HEK293T (cell line): ENCODE results near the gene ZNF248.

Source experiments
- CTCF ChIA-PET: fragments of 350-600 bp; formaldehyde crosslinking; extraction: SDS; loops from one replicate; lab custom pipeline; 2021; ENCODE audit warnings: antibody characterized with exemption, inconsistent platforms; lab: Yijun Ruan, JAX
- POLR2A ChIA-PET: fragments of 350-600 bp; formaldehyde crosslinking; extraction: SDS; loops from one replicate; lab custom pipeline; 2020; ENCODE audit warnings: antibody characterized with exemption, inconsistent platforms; lab: Yijun Ruan, JAX
- DNase-seq: peaks from one replicate; pipeline ENCODE4 v3.0.0; 2012; ENCODE audit warnings: mixed read lengths; ENCODE audit errors: extremely low spot score
- ARNT ChIP-seq: fragments of 450-650 bp; IDR thresholded peaks from 2 replicates; pipeline ENCODE4 v1.6.1; 2017; ENCODE audit warnings: mild to moderate bottlenecking
- BHLHE40 ChIP-seq: fragments of 450-650 bp; IDR thresholded peaks from 2 replicates; pipeline ENCODE4 v1.6.1; 2016; ENCODE audit warnings: mild to moderate bottlenecking, moderate library complexity, borderline replicate concordance
- CTBP1 ChIP-seq: fragments of 450-650 bp; IDR thresholded peaks from 2 replicates; pipeline ENCODE4 v1.6.1; 2016; ENCODE audit warnings: borderline replicate concordance
- ELF4 ChIP-seq: fragments of 450-650 bp; IDR thresholded peaks from 2 replicates; pipeline ENCODE4 v1.6.1; 2017; ENCODE audit warnings: antibody characterized with exemption
- FOXA1 ChIP-seq: fragments of 450-650 bp; IDR thresholded peaks from 2 replicates; pipeline ENCODE4 v1.6.1; 2016; ENCODE audit warnings: mild to moderate bottlenecking
- FOXK2 ChIP-seq: fragments of 450-650 bp; IDR thresholded peaks from 2 replicates; pipeline ENCODE4 v1.6.1; 2016; ENCODE audit warnings: mild to moderate bottlenecking
- FOXM1 ChIP-seq: fragments of 450-650 bp; IDR thresholded peaks from 2 replicates; pipeline ENCODE4 v1.6.1; 2017; ENCODE audit warnings: mild to moderate bottlenecking, borderline replicate concordance
- HDGF ChIP-seq: fragments of 450-650 bp; IDR thresholded peaks from 2 replicates; pipeline ENCODE4 v1.6.1; 2017; ENCODE audit warnings: antibody characterized with exemption, borderline replicate concordance
- L3MBTL2 ChIP-seq: fragments of 450-650 bp; conservative IDR thresholded peaks from 2 replicates; pipeline ENCODE4 v1.6.1; 2016; ENCODE audit warnings: mild to moderate bottlenecking
- LEF1 ChIP-seq: fragments of 450-650 bp; IDR thresholded peaks from 2 replicates; pipeline ENCODE4 v1.6.1; 2017; ENCODE audit warnings: mild to moderate bottlenecking, borderline replicate concordance
- NFRKB ChIP-seq: fragments of 450-650 bp; IDR thresholded peaks from 2 replicates; pipeline ENCODE4 v1.6.1; 2016; ENCODE audit warnings: mild to moderate bottlenecking, moderate library complexity
- PKNOX1 ChIP-seq: fragments of 450-650 bp; IDR thresholded peaks from 2 replicates; pipeline ENCODE4 v1.6.1; 2016
- SP1 ChIP-seq: fragments of 450-650 bp; IDR thresholded peaks from 2 replicates; pipeline ENCODE4 v1.6.1; 2017
- SUZ12 ChIP-seq: fragments of 450-650 bp; IDR thresholded peaks from 2 replicates; pipeline ENCODE4 v1.6.1; 2016; ENCODE audit warnings: mild to moderate bottlenecking
- TARDBP ChIP-seq: fragments of 450-650 bp; IDR thresholded peaks from 2 replicates; pipeline ENCODE4 v1.6.1; 2016
- ZNF384 ChIP-seq: fragments of 450-650 bp; IDR thresholded peaks from 2 replicates; pipeline ENCODE4 v1.6.1; 2016

The ZNF248 gene

GRCh38 chr10:37812290-37812689, 45.1 kb downstream of the ZNF248 start:
- no peak for TF ChIP-seq CTBP1
- no peak for TF ChIP-seq L3MBTL2
- no peak for TF ChIP-seq ELF4
- TF ChIP-seq SP1 = no peak
- no peak for TF ChIP-seq FOXA1
- no peak for TF ChIP-seq SUZ12
- TF ChIP-seq BHLHE40 = no peak
- TF ChIP-seq FOXM1 = no peak
- TF ChIP-seq LEF1 = no peak
- TF ChIP-seq HDGF = no peak
- no peak for TF ChIP-seq NFRKB
- TF ChIP-seq ARNT = no peak
- no peak for TF ChIP-seq PKNOX1
- no peak for TF ChIP-seq ZNF384
- ChIA-PET POLR2A (no interaction called here), CTCF (no interaction called here)
- no peak for DNase-seq

GRCh38 chr10:37803269-37803668, 54.1 kb downstream of the ZNF248 start:
- DNase-seq = no peak
- CTCF ChIA-PET = no interaction called here
- no peak for TF ChIP-seq FOXK2
- TF ChIP-seq TARDBP = no peak
- no peak for TF ChIP-seq FOXM1
- no peak for TF ChIP-seq CTBP1
- TF ChIP-seq SP1 = no peak
- TF ChIP-seq SUZ12 = no peak
- TF ChIP-seq ARNT = no peak
- TF ChIP-seq LEF1 = no peak
- TF ChIP-seq ELF4 = no peak
- TF ChIP-seq ZNF384 = no peak
- POLR2A ChIA-PET = no interaction called here

- ChIA-PET CTCF (no interaction called here), POLR2A (no interaction called here)
- DNase-seq = no peak
- TF ChIP-seq FOXK2 (no peak), HDGF (no peak), TARDBP (no peak), PKNOX1 (0 out of 2 replicates have a peak, but pooled peaks have one; percentile 4), SUZ12 (no peak), ZNF384 (no peak), SP1 (no peak), ELF4 (no peak)
Measured at GRCh38 chr10:37801557-37801956, 55.9 kb downstream of the ZNF248 start.

- ChIA-PET POLR2A (no interaction called here), CTCF (no interaction called here)
- DNase-seq = no peak
- TF ChIP-seq ZNF384 (no peak), LEF1 (no peak), FOXA1 (no peak), ELF4 (no peak), CTBP1 (no peak), FOXK2 (no peak), HDGF (no peak), L3MBTL2 (no peak), PKNOX1 (no peak), BHLHE40 (no peak), SUZ12 (no peak), SP1 (no peak), TARDBP (no peak), FOXM1 (no peak), NFRKB (no peak), ARNT (no peak)
Measured at GRCh38 chr10:37794305-37794976, 63.0 kb downstream of the ZNF248 start.

- ChIA-PET POLR2A (no interaction called here), CTCF (no interaction called here)
- DNase-seq = no peak
- TF ChIP-seq SUZ12 (no peak), ELF4 (no peak), CTBP1 (no peak), LEF1 (no peak), HDGF (no peak), FOXM1 (no peak), FOXA1 (no peak), L3MBTL2 (no peak), ARNT (no peak), FOXK2 (no peak), BHLHE40 (no peak)
Measured at GRCh38 chr10:37789590-37789989, 67.8 kb downstream of the ZNF248 start.

- ChIA-PET CTCF (no interaction called here), POLR2A (no interaction called here)
- no peak for DNase-seq
- TF ChIP-seq FOXA1 (no peak), TARDBP (no peak), NFRKB (no peak), FOXK2 (no peak), BHLHE40 (no peak), HDGF (no peak), LEF1 (no peak), CTBP1 (no peak), SP1 (no peak)
Measured at GRCh38 chr10:37784678-37785077, 72.7 kb downstream of the ZNF248 start.
